CD4-positive, alpha-beta T cell (primary cell): ENCODE results near the gene IL17RC. TPM values are rescaled to one million over a fixed set of nuclear protein-coding genes. Genes with fewer than 3 reads are reported as not detected.

Experiments
- ATAC-seq: fragments of 200-7000 bp; cut with Tn5 transposase; one replicate; pipeline ENCODE4 v1.10.0; 2022; ENCODE audit warnings: mild to moderate bottlenecking; ENCODE audit not compliant: poor library complexity
- CTCF ChIA-PET: fragments of 350-600 bp; sonication (Branson Sonifier 250); formaldehyde crosslinking; loops from one replicate; lab custom pipeline; 2021; ENCODE audit warnings: antibody characterized with exemption, inconsistent platforms; lab: Charles Lee
- POLR2A ChIA-PET: fragments of 350-600 bp; sonication (Branson Sonifier 250); formaldehyde crosslinking; loops from one replicate; lab custom pipeline; 2021; ENCODE audit warnings: antibody characterized with exemption, inconsistent platforms; lab: Charles Lee
- DNase-seq, 14 experiments: peaks; one replicate each; pipeline ENCODE4 v3.0.0-alpha.2; 2013 to 2020; ENCODE audit warnings: mixed read lengths in 2 of 14
- H3K27ac ChIP-seq, 2 donors: one replicate each; pipeline versions ENCODE4 v1.5.1 to v1.7.0; 2013; ENCODE audit warnings: low read length in 2 of 2, low read depth in 1 of 2, mild to moderate bottlenecking in 1 of 2
- H3K27me3 ChIP-seq, 2 experiments: 1 replicate in 1 of 2; 2 replicates in 1 of 2; pipeline versions ENCODE4 v1.6.1 to v1.7.0; 2013; ENCODE audit warnings: low read length in 2 of 2, control low read depth in 1 of 2, mild to moderate bottlenecking in 1 of 2, moderate library complexity in 1 of 2; ENCODE audit not compliant: insufficient read depth in 2 of 2, control insufficient read depth in 1 of 2
- H3K36me3 ChIP-seq: one replicate; pipeline ENCODE4 v1.6.1; 2013; ENCODE audit warnings: low read length, control low read depth; ENCODE audit not compliant: insufficient read depth
- H3K4me1 ChIP-seq: one replicate; pipeline ENCODE4 v1.6.1; 2013; ENCODE audit warnings: low read length, control low read depth; ENCODE audit not compliant: insufficient read depth
- H3K4me3 ChIP-seq: one replicate; pipeline ENCODE4 v1.5.1; 2013; ENCODE audit warnings: mild to moderate bottlenecking, low read length, moderate library complexity
- H3K9me3 ChIP-seq, 2 experiments: 1 replicate in 1 of 2; 2 replicates in 1 of 2; pipeline versions ENCODE4 v1.6.1 to v1.7.0; 2013; ENCODE audit warnings: low read length in 2 of 2, mild to moderate bottlenecking in 2 of 2, control low read depth in 1 of 2, moderate library complexity in 1 of 2; ENCODE audit not compliant: control insufficient read depth in 1 of 2, insufficient read depth in 1 of 2
- H3K27ac Mint-ChIP-seq: one replicate; pipeline ENCODE4 v1.8.0; 2020; ENCODE audit warnings: mixed read lengths
- H3K27me3 Mint-ChIP-seq: one replicate; pipeline ENCODE4 v1.8.0; 2021; ENCODE audit warnings: mixed read lengths
- H3K36me3 Mint-ChIP-seq: one replicate; pipeline ENCODE4 v1.8.0; 2021; ENCODE audit warnings: low read depth, mixed read lengths
- H3K4me1 Mint-ChIP-seq: one replicate; pipeline ENCODE4 v1.8.0; 2021; ENCODE audit warnings: low read depth, mixed read lengths
- H3K4me3 Mint-ChIP-seq: one replicate; pipeline ENCODE4 v1.8.0; 2020; ENCODE audit warnings: mild to moderate bottlenecking, mixed read lengths
- H3K9me3 Mint-ChIP-seq: one replicate; pipeline ENCODE4 v1.8.0; 2020; ENCODE audit warnings: mixed read lengths
- CTCF ChIP-seq: fragments of 200-600 bp; IDR thresholded peaks from one replicate; pipeline ENCODE4 v1.8.0; 2022; ENCODE audit warnings: antibody characterized with exemption, mild to moderate bottlenecking
- intact Hi-C, 2 experiments: fragments of 100-400 bp; cut with DNase I in 1 of 2; cut with micrococcal nuclease in 1 of 2; formaldehyde crosslinking; loops; one replicate each; pipeline versions ENCODE4 v1.15.1 to v1.9.0; 2023 to 2025; cut with DNase I, micrococcal nuclease
- total RNA-seq, 174 experiments: library from RNA in 2 of 174; stranded (reverse) in 2 of 174; gene quantifications; one replicate each; pipeline ENCODE4 v1.2.3 and lab custom pipeline; 2021 to 2026

IL17RC gene
- total RNA-seq, 2 experiments from 2014 or later, result 0.42 to 0.88 TPM

GRCh38 chr3:9942164-9942563 lies 25.3 kb downstream of the IL17RC start:
- Mint-ChIP-seq H3K27me3 (no peaks in the 10 kb centered on the region), H3K27ac (no peak overlapping the region), H3K36me3 (peaks cover 29% of the 10 kb centered on the region), H3K9me3 (no peaks in the 10 kb centered on the region), H3K4me1 (no peaks in the 10 kb centered on the region), H3K4me3 (no peak overlapping the region)
- Histone ChIP-seq H3K36me3 (peaks cover 22% of the 10 kb centered on the region), H3K27ac (no peak overlapping the region), H3K27me3 (no peaks in the 10 kb centered on the region), H3K9me3 (no peaks in the 10 kb centered on the region), H3K4me3 (no peak overlapping the region), H3K4me1 (peaks cover 13% of the 10 kb centered on the region)
- no peak for TF ChIP-seq CTCF
- intact Hi-C loops, result no loop called here
- no peak for ATAC-seq
- POLR2A ChIA-PET, result interaction anchor here (1.6 kb wide), 2 partner anchors 9 to 52 kb away, joined by 5 to 13 read pairs; partner anchors contain the start of genes CRELD1 and JAGN1
- DNase-seq, result no peak
- CTCF ChIA-PET, result interaction anchor here (1.0 to 2.6 kb wide), 2 partner anchors 9 to 98 kb away, joined by 3 to 8 read pairs; partner anchors contain the start of genes CRELD1 and RPUSD3

- Mint-ChIP-seq H3K4me1 (no peaks in the 10 kb centered on the region), H3K36me3 (peaks cover 23% of the 10 kb centered on the region), H3K9me3 (no peaks in the 10 kb centered on the region), H3K27me3 (no peaks in the 10 kb centered on the region), H3K27ac (no peak overlapping the region), H3K4me3 (no peak overlapping the region)
- Histone ChIP-seq H3K9me3 (no peaks in the 10 kb centered on the region), H3K4me1 (peaks cover 7% of the 10 kb centered on the region), H3K36me3 (peaks cover 13% of the 10 kb centered on the region), H3K27me3 (no peaks in the 10 kb centered on the region), H3K27ac (no peak overlapping the region), H3K4me3 (no peak overlapping the region)
- DNase-seq, result no peak
- ATAC-seq, result no peak
- TF ChIP-seq CTCF, result no peak
- CTCF ChIA-PET, result interaction anchor here (1.0 to 2.6 kb wide), 2 partner anchors 10 to 99 kb away, joined by 3 to 8 read pairs; partner anchors contain the start of genes CRELD1 and RPUSD3
- POLR2A ChIA-PET, result interaction anchor here (1.6 kb wide), 2 partner anchors 10 to 53 kb away, joined by 5 to 13 read pairs; partner anchors contain the start of genes CRELD1 and JAGN1
- intact Hi-C loops, result no loop called here
These were observed 26.2 kb downstream of the IL17RC start for GRCh38 chr3:9942934-9943690.

GRCh38 chr3:9944271-9944670 lies 27.4 kb downstream of the IL17RC start:
- H3K36me3 ChIP-seq, result peaks cover 23% of the 10 kb centered on the region
- no peak for TF ChIP-seq CTCF
- peaks cover 7% of the 10 kb centered on the region for H3K4me1 ChIP-seq
- H3K9me3 ChIP-seq, result no peaks in the 10 kb centered on the region
- H3K4me3 Mint-ChIP-seq, result no peak overlapping the region
- ATAC-seq (no peak), DNase-seq (no peak)
- H3K27ac ChIP-seq, result no peak overlapping the region
- intact Hi-C loops, result no loop called here
- ChIA-PET CTCF (interaction anchor here (0.6 kb wide), 1 partner anchor 54 kb away, joined by 3 read pairs; no protein-coding TSS in a partner anchor), POLR2A (interaction anchor here (1.5 kb wide), 1 partner anchor 11 kb away, joined by 7 read pairs; the partner anchor contains the start of gene CRELD1)
- H3K27ac Mint-ChIP-seq, result no peak overlapping the region
- H3K9me3 Mint-ChIP-seq, result no peaks in the 10 kb centered on the region
- H3K27me3 Mint-ChIP-seq, result no peaks in the 10 kb centered on the region
- H3K4me1 Mint-ChIP-seq, result no peaks in the 10 kb centered on the region
- peaks cover 20% of the 10 kb centered on the region for H3K36me3 Mint-ChIP-seq
- no peaks in the 10 kb centered on the region for H3K27me3 ChIP-seq
- no peak overlapping the region for H3K4me3 ChIP-seq
